HG02943 (cell line): ENCODE results near the gene FGD5.

Source experiments
- ATAC-seq: cut with Tn5 transposase; IDR thresholded peaks from one replicate; pipeline ENCODE4 v1.9.1; 2021; ENCODE audit warnings: mild to moderate bottlenecking, low read depth, moderate library complexity; ENCODE audit not compliant: unreplicated experiment

FGD5 gene, protein sequence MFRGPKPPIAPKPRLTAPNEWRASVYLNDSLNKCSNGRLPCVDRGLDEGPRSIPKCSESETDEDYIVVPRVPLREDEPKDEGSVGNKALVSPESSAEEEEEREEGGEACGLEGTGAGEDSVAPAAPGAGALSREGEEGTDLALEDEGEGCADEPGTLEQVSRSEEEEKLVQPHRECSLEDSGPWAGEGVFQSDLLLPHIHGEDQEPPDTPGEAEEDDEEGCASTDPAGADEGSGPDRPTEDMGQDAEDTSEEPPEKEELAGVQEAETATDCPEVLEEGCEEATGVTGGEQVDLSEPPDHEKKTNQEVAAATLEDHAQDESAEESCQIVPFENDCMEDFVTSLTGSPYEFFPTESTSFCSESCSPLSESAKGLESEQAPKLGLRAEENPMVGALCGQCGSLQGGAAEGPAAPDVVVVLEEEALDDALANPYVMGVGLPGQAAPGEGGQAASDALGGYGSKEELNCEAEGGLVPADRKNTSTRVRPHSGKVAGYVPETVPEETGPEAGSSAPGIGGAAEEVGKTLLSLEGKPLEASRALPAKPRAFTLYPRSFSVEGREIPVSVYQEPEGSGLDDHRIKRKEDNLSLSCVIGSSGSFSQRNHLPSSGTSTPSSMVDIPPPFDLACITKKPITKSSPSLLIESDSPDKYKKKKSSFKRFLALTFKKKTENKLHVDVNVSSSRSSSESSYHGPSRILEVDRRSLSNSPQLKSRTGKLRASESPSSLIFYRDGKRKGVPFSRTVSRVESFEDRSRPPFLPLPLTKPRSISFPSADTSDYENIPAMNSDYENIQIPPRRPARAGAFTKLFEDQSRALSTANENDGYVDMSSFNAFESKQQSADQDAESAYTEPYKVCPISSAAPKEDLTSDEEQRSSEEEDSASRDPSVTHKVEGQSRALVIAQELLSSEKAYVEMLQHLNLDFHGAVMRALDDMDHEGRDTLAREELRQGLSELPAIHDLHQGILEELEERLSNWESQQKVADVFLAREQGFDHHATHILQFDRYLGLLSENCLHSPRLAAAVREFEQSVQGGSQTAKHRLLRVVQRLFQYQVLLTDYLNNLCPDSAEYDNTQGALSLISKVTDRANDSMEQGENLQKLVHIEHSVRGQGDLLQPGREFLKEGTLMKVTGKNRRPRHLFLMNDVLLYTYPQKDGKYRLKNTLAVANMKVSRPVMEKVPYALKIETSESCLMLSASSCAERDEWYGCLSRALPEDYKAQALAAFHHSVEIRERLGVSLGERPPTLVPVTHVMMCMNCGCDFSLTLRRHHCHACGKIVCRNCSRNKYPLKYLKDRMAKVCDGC (N-terminal part only)

DNA sequence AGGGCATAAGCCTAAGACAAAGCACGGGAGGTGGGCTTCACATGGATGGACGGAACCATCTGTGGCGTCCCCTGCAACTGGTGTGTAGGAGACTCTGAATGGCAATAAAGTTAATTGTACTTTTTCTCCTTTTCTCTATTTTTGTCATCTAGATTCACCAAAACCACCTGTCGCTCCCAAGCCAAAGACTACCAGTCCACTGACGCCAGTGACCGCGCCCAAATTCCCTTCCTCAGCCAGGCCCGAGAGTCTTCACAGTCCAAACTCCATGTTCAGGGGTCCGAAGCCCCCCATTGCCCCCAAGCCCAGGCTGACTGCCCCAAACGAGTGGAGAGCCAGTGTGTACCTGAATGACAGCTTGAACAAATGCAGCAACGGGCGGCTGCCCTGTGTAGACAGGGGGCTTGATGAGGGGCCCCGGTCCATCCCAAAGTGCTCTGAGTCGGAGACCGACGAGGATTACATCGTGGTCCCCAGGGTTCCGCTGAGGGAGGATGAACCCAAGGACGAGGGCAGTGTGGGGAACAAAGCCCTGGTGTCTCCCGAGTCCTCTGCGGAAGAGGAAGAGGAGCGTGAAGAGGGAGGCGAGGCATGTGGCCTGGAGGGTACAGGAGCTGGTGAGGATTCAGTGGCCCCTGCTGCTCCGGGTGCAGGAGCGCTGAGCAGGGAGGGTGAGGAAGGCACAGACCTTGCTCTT is at the start of gene FGD5:
FGD5 (plus strand) TSS at position 159 of the 697 bp plus-strand sequence; CDS start at position 269, 110 bp downstream.
- no peak for ATAC-seq

DNA sequence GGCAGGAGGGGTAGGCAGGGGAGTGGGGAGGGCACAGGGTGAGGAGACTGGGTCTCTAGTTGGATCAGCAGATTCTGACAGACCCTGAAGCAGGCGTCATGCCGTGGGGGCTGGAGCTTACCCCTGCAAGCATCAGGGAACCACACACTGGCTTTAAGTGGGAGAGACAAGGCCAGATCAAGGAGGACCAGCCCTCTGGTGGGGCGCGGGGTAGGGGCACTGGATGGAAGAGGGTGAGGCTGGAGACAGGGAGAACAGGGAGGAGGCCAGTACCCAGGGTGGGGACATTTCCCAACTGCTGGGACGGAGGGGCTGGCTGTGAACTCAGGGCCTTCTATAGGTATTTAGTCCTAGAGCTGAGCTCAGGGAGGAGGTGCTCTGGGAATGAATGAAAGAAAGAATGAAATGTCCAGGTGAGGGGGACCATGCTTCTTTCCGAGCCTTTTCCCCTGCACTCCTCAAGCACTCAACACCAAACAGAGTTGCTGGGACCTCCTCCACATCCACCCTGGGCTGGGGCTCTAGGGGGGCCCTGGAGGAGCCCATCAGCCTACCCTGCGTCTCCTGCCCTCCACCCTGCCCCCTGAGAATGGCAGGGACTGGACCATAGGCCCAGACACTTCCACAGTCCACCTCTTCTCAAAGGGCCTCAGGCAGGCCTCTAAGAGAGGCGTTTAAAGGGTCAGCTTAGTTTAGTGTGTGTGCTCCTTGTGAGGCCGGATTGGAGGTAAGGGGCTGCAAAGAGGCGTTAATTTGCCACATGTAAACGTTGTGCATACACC is 49.0 kb upstream of the FGD5 start:
- ATAC-seq: no peak

DNA sequence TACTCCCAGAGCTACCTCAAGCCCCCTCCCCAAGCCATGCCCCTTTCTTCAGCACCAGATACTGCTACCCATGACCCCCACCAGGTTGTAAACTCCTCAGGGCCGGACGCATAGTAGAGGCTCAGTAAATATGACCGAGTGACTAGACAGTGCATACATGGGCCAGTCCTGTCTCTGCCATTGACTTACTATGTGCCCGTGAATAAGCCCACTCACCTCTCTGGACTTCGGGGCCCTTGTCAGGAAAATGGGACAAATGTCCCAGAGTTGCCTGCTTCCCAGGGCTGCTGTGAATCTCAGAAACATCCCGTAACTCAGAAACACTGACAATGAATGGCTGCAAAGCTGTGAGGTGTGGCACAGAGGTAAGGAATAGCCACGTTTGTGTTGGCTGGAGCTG is 48.2 kb upstream of the FGD5 start:
- ATAC-seq: no peak

DNA sequence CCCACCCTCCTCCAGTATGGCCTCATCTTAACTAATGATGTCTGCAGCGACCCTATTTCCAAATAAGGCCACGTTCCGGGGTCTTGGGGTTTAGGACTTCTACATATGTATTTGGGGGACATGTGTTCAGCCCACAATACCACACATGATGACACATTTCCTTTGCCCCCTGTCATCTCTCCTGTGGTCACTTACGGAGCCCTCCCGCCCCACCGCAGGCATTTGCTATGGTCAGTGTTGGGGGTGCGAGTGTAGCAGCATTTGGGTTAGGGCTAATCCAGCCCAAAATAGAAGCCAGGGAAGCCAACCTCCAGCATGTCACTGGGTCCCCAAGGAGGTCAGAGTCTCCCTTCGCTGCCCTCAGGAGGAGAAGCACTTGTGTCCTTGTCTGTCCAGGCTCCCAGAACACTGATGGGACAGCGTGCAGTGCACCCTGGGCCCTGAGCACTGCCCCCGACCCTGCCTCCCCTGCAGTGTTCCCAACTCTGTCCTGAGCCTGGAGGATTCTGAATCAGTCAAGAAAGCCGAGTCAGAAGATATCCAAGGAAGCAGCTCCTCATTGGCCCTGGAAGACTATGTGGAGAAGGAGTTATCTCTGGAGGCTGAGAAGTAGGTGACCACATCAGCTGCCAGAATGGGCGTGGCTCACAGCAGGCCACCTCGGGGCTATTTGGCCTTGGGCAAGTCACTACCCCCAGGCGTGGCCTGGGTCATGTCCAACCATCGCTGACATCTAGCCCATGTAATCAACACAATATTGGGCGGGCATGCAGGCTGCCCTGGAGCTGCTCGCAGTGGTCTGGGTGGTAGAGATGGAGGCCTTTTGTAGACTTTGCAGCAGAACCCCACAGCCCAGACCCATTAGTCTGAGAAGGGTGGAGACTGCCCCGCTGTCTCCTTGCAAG is 46.9 kb upstream of the FGD5 start:
- ATAC-seq: no peak

DNA sequence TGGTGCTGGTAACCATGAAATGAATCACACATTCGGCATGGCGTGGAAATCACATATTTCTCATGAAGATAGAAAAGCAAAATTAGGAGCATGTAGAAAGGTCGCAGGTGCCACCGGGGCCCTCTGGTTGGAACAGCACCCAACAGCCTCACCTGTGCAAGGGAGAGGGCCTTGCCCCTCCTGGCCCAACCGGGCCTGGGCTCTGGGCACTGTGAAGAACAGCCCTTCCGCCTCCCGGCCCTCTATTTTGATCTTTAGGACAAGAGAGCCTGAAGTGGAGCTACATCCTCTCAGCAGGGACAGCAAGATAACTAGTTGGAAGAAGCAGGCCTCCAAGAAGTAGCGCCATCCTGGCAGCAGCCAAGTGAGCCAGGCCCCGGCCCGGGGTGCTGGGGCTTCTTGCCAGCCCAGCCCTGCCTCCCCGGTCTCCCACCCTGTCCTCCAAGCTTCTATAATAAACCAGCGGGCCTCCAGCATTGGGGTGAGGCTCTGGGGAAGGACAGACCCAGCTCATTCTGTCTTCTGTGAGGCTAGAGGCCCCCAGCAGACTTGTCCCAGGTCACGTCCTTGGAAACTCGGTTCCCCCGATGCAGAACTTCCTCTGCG is 46.1 kb upstream of the FGD5 start:
- ATAC-seq: no peak

DNA sequence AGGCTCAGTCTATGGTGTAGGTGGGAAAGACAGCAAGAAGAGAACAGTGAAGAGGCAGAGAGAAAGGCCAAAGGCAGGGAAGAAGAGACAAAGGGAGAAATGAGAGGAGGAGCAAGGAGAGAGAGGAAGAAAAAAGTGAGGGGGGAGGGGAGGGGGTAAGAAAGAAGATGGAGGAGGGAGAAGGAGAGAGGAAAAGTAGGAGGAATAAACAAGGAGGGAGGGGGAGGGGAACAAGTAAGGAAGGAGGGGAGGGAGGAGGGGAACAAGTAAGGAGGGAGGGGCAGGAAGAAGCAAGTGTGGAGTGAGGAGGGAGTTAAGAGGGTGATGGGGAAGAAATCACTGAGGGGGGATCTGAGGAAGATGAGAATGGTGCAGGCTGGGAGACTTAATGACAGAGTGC is 45.5 kb upstream of the FGD5 start:
- no peak for ATAC-seq

DNA sequence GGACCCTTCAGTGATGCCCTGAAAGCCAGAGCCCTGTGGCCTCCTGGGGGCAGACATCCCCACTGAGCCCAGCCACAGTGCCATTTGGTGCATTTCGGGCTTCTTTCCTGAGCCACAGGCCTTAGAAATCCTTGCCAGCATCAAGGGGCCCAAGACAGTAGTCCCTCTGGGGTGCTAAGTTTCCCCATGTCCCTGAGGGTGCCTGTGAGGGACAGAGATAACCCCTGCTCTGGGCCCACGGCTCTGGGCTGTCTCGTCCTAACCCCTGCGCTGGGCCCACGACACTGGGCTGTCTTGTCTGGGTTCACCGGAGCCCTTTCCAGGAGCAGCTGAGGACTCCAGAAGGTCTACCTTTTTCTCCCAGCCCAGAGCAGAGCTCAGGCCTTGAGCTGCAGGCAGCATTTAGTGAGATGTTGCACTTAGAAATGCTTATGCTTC is 45.1 kb upstream of the FGD5 start:
- ATAC-seq: no peak

DNA sequence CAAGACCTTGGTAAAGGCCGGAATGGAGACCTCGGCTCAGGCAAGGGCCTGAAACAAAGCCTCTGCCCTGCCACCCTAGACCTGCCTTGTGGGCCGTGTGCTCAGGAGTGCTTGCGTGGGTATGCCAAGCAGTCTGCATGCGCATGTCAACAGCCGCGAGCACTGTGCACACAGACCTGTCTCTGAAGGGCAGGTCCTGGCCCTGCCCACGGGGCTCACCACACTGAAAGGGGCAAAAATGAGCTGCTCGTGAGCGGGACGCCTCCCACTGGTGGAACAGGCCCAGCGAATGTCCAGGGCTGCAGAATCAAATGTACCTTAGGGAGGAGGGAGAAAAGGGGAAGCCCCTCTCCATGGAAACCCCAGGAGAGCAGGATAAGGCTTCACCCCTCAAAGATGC is 44.3 kb upstream of the FGD5 start:
- no peak for ATAC-seq

DNA sequence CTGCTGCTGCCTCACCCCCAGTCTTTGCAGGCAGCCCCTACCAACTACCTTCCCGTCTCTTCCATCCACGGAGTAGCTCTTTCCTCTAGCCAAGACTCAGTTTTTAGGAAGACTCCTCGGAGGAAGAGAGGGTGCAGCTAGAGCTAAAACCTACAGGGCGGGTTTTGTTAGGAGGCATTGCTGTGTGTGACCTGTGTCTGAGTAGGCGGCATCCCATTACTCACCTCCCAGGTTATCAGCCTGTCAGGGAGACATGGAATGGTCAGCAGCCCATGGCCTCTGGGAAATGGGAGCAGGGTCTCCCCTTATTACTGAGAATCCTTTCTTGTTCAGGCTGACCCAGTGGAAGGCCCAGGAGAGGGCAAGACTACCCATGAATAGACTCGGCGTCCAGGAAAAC is 43.8 kb upstream of the FGD5 start:
- ATAC-seq: no peak

DNA sequence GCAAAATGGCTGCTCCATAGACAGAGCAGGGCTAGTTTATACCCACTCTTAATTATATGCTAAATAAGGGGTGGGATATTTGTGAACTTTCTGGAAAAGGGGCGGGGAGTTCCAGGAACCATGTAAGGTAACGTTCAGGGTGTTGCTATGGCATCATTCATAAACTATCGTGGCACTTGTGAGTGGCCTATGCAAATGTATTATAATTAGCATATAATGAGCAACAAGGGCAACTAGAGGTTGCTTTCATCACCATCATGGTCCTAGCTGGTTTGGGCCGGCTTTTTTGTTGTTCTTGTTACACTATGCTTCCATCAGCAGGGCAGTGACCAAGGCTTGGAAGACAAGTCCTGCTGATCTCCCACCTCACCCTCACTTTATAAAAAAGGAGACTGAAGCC is 43.2 kb upstream of the FGD5 start:
- no peak for ATAC-seq

DNA sequence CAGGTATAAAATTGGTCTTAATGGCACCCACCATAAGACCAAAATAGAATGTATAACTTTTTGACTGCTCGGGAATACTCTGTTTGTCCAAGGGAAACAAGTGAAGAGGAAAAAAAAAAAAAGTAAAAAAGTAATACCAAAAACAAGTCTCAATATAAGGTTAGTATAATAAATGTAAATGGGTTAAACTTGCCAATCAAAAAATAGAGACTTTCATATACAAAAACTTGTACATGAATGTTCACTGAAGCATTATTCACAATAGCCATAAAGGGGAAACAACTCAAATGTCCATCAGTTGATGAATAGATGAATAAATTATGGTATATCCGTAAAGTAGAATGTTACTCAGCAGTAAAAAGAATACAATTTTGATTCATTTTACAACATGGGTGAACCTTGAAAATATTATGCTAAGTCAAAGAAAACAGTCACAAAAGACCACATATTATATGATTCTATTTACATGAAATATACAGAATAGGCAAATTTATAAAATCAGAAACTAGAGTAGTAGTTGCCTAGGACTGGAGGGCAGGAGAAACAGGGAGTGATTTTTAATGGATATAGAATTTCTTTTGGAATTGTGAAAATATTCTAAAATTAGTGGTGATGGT is 39.6 kb upstream of the FGD5 start:
- ATAC-seq: no peak

DNA sequence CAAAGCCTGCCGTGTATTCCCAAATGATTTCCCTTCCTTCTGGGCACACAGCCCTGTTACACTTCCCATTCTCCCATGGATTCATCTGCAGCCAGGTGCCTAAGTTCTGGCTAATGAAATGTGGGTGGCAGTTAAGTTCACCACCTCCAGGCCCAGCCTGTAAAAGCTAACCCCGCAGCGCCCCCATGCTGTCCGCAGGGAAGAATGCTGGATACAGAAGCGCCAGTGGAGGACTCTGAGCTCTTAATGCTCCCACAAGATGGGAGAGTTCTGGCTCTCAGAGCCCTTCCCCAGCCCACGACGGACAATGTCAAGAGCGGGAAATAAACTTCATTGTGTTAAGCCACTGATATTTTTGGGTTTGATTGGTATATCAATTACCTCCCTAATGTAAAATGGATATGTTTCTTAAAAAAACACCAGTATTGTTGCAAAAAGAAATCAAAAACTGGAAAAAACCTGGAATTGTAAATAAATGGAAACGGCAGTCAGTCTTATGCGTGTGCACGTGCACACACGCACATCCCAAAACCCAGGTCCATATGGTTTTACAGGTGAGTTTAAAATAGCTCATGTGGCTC is 37.7 kb upstream of the FGD5 start:
- ATAC-seq: no peak

DNA sequence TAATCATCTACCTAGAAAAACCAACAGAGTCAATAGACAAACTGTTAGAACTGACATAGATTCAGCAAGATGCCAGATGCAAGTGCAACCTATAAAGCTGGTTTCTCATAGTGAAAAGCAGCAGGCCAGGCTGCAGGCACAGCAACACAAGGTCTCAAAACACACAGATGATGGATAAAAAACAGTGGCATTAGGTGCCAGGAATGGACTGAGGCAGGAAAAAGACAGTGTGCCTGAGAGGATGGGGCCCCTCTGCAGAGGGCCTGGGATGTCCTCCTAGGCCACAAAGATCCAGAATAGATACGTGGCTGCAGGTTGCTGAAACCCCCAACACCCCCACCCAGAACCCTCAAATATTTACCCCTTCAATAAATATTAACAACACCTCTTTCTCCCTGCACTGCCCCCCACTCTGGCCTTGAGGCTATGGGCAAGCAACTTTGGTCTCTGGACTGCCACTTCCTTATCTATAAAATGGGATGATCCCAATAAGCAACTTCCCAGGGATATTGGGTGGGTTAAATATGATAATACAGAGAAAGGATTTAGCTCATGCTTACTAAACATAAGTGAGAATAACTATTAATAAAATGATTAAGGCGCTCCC is 35.2 kb upstream of the FGD5 start:
- no peak for ATAC-seq

DNA sequence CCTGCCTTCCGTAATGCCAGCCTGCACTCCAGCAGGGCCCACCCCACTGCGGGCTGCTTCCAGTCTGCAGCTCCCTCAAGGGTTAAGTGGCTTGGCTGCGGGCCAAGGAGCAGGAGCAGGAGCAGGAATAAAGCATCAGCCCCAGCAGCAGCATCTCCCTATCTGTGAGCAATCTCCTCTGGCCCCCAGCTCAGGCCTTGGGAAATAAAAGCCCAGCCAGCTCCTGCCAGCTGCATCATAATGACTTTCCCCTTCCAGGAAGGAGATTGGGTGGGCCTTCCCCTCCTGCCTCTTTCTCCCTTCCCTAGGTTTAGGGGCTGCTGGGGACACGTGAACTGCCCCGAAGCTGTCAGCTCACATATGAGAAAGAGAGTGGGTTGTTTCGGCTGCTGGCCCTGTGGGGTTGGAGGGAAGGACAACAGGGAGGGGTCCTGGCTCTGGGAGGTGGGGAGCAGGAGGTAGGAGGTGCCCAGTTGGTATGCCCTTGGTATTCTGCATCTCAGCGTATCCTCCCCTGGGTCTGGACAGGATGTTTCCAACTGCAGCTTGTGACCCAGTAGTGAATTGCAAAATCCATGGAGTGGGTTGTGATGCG is 34.6 kb upstream of the FGD5 start:
- no peak for ATAC-seq

DNA sequence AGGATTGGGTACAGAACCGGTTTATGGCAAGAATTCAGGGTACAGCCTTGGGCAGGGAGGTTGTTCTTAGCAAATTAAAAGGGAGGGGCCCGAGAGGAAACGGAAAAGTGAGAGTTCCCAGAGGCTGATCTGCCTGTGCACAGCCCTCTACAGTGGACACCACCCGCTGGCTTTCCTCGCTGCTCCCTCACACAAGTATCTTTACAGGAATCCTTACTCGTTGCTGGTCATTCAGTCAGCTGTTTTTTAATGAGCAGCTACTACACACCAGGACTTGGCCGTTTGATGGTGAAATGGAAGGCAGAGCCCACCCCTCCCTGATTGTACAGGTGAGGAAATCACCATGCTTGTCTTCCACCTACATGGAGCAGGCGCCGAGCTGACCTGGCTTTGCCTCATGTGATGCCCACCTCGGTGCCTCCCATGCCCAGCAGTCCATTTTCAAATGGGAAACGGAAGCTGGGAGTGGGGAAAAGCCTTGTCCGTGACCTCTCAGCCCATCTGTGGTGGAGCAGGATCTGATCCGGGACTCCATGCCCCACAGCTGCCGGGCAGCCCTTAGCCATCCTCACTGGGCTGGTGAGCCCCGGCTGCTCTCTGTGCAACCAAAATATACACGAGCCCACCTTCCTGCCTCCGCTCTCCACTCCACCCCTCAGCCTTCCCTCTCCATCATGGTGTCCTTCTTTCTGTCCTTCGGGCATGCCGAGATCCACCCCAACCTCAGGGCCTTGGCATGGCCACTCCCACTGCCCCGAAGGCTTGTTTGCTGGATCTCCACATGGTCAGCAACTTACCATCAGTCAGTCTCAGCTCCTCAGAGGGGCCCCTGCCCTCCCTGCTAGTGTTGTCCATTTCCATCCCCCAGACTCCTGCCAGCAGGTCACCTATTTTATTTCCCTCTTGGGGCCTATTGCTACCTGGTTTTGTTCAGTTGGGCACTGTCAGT is 33.3 kb upstream of the FGD5 start:
- no peak for ATAC-seq
